ENCODE data around the gene GKAP1. TPM values are rescaled to one million over a fixed set of nuclear protein-coding genes. Genes with fewer than 3 reads are reported as not detected.

The GKAP1 gene
- total RNA-seq, 2 experiments from 2014 or later = 7.3 to 9.5 TPM

DNA sequence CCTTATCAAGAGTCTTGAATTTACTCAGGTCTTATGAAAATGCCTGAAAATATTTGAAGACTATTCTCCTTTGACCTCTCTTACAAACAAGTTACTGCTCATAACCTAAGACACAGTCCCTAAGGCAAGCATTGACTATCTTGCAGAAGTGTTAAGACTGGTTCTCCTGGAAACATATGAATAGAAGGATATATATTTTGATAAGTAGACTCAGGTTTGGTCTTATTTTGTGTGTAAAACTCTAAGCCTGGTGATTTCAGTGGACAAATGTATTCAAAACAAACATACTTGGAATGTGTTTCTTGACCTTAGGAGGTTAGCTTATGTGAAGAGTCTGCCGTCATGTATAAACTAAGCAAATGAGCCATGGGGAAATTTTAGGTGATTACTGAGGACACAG, 102.3 kb downstream of the GKAP1 start:
- Histone ChIP-seq H3K27me3 (ENCODE audit: control insufficient read depth in 1 of 2, insufficient read depth in 2 of 2, low read length in 2 of 2) (no peaks in the 10 kb centered on the region), H3K9me3 (ENCODE audit: control insufficient read depth in 1 of 2, insufficient read depth in 1 of 2, low read length in 2 of 2) (no peaks in the 10 kb centered on the region), H3K4me3 (ENCODE audit: low read length) (no peak overlapping the region), H3K36me3 (ENCODE audit: insufficient read depth, low read length) (no peaks in the 10 kb centered on the region), H3K4me1 (ENCODE audit: insufficient read depth, low read length) (no peaks in the 10 kb centered on the region), H3K27ac (ENCODE audit: low read depth in 1 of 2, low read length in 2 of 2) (no peak overlapping the region)
- no peaks in the 10 kb centered on the region for H3K9me3 Mint-ChIP-seq
- no peaks in the 10 kb centered on the region for H3K36me3 Mint-ChIP-seq (ENCODE audit: low read depth)
- ChIA-PET CTCF (no interaction called here), POLR2A (no interaction called here)
- no peak overlapping the region for H3K4me3 Mint-ChIP-seq
- H3K27me3 Mint-ChIP-seq = no peaks in the 10 kb centered on the region
- intact Hi-C loops (cut with DNase I, micrococcal nuclease) = no loop called here
- no peak overlapping the region for H3K27ac Mint-ChIP-seq
- TF ChIP-seq, protein P1, sequence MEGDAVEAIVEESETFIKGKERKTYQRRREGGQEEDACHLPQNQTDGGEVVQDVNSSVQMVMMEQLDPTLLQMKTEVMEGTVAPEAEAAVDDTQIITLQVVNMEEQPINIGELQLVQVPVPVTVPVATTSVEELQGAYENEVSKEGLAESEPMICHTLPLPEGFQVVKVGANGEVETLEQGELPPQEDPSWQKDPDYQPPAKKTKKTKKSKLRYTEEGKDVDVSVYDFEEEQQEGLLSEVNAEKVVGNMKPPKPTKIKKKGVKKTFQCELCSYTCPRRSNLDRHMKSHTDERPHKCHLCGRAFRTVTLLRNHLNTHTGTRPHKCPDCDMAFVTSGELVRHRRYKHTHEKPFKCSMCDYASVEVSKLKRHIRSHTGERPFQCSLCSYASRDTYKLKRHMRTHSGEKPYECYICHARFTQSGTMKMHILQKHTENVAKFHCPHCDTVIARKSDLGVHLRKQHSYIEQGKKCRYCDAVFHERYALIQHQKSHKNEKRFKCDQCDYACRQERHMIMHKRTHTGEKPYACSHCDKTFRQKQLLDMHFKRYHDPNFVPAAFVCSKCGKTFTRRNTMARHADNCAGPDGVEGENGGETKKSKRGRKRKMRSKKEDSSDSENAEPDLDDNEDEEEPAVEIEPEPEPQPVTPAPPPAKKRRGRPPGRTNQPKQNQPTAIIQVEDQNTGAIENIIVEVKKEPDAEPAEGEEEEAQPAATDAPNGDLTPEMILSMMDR (IDR thresholded peaks at IDR 0.05) = no peak
- DNase-seq (no peak), ATAC-seq (ENCODE audit: poor library complexity) (no peak)
- no peaks in the 10 kb centered on the region for H3K4me1 Mint-ChIP-seq (ENCODE audit: low read depth)

DNA sequence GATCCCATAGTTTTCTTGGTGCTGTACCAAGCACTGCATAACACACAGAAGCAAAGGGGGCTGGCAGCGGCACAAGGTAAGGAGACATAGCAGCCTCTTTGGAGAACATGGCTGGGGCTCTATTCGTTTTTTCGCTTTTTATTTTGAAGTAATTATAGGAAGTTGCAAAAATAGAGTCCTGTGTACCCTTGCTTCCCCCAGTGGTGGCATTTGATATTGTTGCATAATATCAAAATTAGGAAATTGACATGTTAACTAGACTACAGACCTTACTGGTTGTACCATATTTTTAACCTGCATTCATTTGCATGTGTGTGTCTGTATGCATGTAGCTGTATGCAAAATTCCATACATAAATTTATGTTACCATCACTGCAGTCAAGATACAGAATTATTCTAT, 103.2 kb downstream of the GKAP1 start:
- Mint-ChIP-seq H3K4me1 (ENCODE audit: low read depth) (peaks cover 4% of the 10 kb centered on the region), H3K36me3 (ENCODE audit: low read depth) (no peaks in the 10 kb centered on the region), H3K27ac (no peak overlapping the region), H3K4me3 (no peak overlapping the region), H3K9me3 (no peaks in the 10 kb centered on the region), H3K27me3 (no peaks in the 10 kb centered on the region)
- Histone ChIP-seq H3K27ac (ENCODE audit: low read depth in 1 of 2, low read length in 2 of 2) (no peak overlapping the region), H3K9me3 (ENCODE audit: control insufficient read depth in 1 of 2, insufficient read depth in 1 of 2, low read length in 2 of 2) (no peaks in the 10 kb centered on the region), H3K4me3 (ENCODE audit: low read length) (no peak overlapping the region), H3K36me3 (ENCODE audit: insufficient read depth, low read length) (no peaks in the 10 kb centered on the region), H3K4me1 (ENCODE audit: insufficient read depth, low read length) (no peaks in the 10 kb centered on the region), H3K27me3 (ENCODE audit: control insufficient read depth in 1 of 2, insufficient read depth in 2 of 2, low read length in 2 of 2) (no peaks in the 10 kb centered on the region)
- POLR2A ChIA-PET = no interaction called here
- CTCF ChIA-PET = no interaction called here
- TF ChIP-seq, protein P1 (IDR thresholded peaks at IDR 0.05) = peak; percentile 53
- intact Hi-C loops (cut with DNase I, micrococcal nuclease) = loop anchor here in 1 of 2 experiments (5.0 kb wide), 1 partner anchor 67 kb away; no protein-coding TSS in a partner anchor
- ATAC-seq (ENCODE audit: poor library complexity) (peak; percentile 49), DNase-seq (peak in 3 of 14 experiments; percentile 19 to 42 (median 40))

DNA sequence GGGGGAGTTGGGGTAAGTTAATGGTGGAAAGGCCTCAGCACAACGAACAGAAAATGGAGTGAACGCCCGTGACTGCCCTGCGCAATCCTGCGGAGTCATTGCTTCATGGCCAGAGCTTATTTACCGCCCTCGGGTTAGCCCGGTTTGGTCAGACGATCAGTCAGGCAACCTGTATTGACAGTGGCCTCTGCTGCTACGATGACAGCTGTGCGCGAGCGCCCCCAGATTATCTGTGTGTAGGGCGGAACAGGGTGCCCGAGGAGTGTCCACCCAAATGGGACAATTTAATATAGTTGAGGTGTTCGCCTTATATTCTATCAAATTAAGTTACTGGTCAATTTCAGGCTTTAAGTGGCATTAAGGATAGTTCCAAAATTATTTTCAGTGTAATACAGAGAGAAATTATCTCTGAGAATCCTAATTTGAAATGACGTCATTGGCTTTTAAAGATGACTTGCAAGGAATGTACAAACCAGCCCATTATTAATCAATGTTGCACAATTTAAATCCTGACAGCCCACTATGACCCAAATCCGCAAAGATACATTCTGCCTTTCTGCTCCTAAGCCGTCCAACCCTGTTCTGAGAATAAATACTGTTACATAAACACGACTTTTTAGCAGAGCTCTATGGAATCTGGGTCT, 108.9 kb downstream of the GKAP1 start:
- H3K4me1 Mint-ChIP-seq (ENCODE audit: low read depth) = peaks cover 46% of the 10 kb centered on the region
- ChIA-PET POLR2A (interaction anchor here (0.6 to 3.5 kb wide), 27 partner anchors 7 to 587 kb away, joined by 3 to 61 read pairs (median 6); partner anchors contain the start of genes HNRNPK, IDNK, KIF27 and RMI1), CTCF (interaction anchor here (0.8 to 2.2 kb wide), 6 partner anchors 9 to 212 kb away, joined by 3 to 7 read pairs (median 6); partner anchors contain the start of genes IDNK and KIF27)
- H3K4me3 Mint-ChIP-seq = peak overlapping the region; percentile 90
- Histone ChIP-seq H3K9me3 (ENCODE audit: control insufficient read depth in 1 of 2, insufficient read depth in 1 of 2, low read length in 2 of 2) (no peaks in the 10 kb centered on the region), H3K4me1 (ENCODE audit: insufficient read depth, low read length) (peaks cover 14% of the 10 kb centered on the region), H3K27me3 (ENCODE audit: control insufficient read depth in 1 of 2, insufficient read depth in 2 of 2, low read length in 2 of 2) (no peaks in the 10 kb centered on the region), H3K27ac (ENCODE audit: low read depth in 1 of 2, low read length in 2 of 2) (peak overlapping the region; percentile 96 to 98), H3K4me3 (ENCODE audit: low read length) (peak overlapping the region; percentile 92), H3K36me3 (ENCODE audit: insufficient read depth, low read length) (no peaks in the 10 kb centered on the region)
- peak in 13 of 14 experiments; percentile 7 to 81 (median 41) for DNase-seq
- H3K36me3 Mint-ChIP-seq (ENCODE audit: low read depth) = peaks cover 32% of the 10 kb centered on the region
- intact Hi-C loops (cut with DNase I, micrococcal nuclease) = loop anchor here (1.0 to 10.0 kb wide), 6 partner anchors 41 to 276 kb away; partner anchors contain the start of genes GKAP1 (in 1 of the 2), HNRNPK (in 1 of the 2), IDNK (in 1 of the 2) and KIF27 (in 1 of the 2)
- no peaks in the 10 kb centered on the region for H3K9me3 Mint-ChIP-seq
- H3K27me3 Mint-ChIP-seq = no peaks in the 10 kb centered on the region
- TF ChIP-seq, protein P1 (IDR thresholded peaks at IDR 0.05) = no peak
- ATAC-seq (ENCODE audit: poor library complexity) = no peak
- peak overlapping the region; percentile 94 for H3K27ac Mint-ChIP-seq

Data from CD4-positive, alpha-beta T cell (primary cell).